ENCODE data around the gene MICAL2.

Gene MICAL2

DNA sequence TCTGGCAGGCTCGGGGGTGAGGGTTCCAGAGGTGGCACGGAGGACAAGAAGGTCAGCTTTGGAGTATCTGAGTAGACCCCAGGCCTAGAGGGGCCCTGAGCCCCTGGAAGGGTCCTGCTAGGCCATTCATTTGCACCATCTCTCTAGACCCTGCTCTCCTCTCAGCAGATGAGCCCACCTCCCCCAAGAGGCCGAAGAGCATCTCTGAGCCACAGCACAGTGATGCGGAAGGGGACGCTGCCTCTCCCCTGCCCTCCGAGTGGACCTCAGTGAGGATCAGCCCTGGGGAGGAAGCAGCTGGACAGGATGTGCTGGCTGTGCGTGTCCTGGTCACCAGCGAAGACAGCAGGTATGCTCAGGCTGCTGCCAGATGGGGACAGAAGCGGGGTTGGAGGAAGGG, 165.4 kb downstream of the MICAL2 start:
- DNase-seq (ENCODE audit: low spot score): no peak
- in situ Hi-C loops (cut with MboI; ENCODE audit: low pct_unique_long_range_greater_than_20kb, low sequenced_read_pairs, unreplicated experiment): no loop called here

DNA sequence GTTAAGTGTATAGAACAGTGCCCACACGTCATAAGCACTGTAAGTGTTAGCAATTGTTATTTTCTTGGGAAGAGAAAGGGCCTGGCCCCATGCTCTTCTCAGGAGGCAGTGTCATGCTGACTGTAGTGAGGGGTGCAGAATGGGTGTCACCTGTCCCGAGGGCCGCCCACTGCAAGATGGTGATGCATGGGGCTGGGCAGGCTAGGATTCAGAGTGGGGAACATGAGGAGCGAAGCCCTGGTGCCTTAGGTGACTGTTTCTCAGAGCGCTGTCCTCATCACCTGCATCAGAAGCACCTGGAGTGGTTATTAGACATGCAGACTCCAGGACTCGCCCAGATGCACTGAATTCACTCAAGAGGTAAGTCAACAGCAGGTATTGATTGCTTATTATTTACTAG, 166.0 kb downstream of the MICAL2 start:
- TF ChIP-seq, protein P1, sequence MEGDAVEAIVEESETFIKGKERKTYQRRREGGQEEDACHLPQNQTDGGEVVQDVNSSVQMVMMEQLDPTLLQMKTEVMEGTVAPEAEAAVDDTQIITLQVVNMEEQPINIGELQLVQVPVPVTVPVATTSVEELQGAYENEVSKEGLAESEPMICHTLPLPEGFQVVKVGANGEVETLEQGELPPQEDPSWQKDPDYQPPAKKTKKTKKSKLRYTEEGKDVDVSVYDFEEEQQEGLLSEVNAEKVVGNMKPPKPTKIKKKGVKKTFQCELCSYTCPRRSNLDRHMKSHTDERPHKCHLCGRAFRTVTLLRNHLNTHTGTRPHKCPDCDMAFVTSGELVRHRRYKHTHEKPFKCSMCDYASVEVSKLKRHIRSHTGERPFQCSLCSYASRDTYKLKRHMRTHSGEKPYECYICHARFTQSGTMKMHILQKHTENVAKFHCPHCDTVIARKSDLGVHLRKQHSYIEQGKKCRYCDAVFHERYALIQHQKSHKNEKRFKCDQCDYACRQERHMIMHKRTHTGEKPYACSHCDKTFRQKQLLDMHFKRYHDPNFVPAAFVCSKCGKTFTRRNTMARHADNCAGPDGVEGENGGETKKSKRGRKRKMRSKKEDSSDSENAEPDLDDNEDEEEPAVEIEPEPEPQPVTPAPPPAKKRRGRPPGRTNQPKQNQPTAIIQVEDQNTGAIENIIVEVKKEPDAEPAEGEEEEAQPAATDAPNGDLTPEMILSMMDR (IDR thresholded peaks at IDR 0.05; ENCODE audit: extremely low read depth, insufficient read depth, missing control alignments): no peak
- in situ Hi-C loops (cut with MboI; ENCODE audit: low pct_unique_long_range_greater_than_20kb, low sequenced_read_pairs, unreplicated experiment): no loop called here
- no peak for DNase-seq (ENCODE audit: low spot score)

More for the DNA sequence above, 165.4 kb downstream of the MICAL2 start:
- TF ChIP-seq, protein P1 (IDR thresholded peaks at IDR 0.05; ENCODE audit: extremely low read depth, insufficient read depth, missing control alignments): no peak

DNA sequence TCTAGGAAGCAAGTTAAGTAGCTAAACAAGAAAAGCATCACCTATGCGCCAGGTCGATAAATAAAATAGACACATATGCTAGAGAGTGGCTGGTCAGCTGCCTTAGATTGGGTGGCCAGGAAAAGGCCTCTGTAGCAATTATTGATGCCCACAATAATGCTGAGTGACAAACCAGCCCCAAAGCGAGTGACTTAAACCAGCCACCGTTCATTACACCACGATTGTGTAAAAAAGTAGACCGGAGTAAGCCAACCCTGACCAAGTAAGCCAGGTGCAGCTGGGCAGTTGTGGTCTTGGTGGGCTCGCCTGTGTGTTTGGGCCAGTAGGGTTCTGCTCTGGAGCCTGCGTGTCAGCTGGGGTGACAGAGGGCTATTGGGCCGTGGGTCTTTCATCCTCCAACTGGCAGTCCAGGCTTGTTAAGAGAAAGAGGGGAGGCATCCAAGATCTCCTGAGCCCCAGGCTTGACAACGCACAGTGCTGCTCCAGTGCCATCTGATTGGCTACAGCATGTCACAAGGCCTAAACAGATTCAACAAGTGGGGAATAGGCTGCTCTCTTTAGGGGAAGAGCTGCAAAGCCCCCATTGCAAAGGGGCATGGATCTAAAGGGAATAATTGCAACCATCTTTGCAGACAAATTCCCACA, 166.6 kb downstream of the MICAL2 start:
- in situ Hi-C loops (cut with MboI; ENCODE audit: low pct_unique_long_range_greater_than_20kb, low sequenced_read_pairs, unreplicated experiment): no loop called here
- no peak for DNase-seq (ENCODE audit: low spot score)
- TF ChIP-seq, protein P1 (IDR thresholded peaks at IDR 0.05; ENCODE audit: extremely low read depth, insufficient read depth, missing control alignments): no peak

DNA sequence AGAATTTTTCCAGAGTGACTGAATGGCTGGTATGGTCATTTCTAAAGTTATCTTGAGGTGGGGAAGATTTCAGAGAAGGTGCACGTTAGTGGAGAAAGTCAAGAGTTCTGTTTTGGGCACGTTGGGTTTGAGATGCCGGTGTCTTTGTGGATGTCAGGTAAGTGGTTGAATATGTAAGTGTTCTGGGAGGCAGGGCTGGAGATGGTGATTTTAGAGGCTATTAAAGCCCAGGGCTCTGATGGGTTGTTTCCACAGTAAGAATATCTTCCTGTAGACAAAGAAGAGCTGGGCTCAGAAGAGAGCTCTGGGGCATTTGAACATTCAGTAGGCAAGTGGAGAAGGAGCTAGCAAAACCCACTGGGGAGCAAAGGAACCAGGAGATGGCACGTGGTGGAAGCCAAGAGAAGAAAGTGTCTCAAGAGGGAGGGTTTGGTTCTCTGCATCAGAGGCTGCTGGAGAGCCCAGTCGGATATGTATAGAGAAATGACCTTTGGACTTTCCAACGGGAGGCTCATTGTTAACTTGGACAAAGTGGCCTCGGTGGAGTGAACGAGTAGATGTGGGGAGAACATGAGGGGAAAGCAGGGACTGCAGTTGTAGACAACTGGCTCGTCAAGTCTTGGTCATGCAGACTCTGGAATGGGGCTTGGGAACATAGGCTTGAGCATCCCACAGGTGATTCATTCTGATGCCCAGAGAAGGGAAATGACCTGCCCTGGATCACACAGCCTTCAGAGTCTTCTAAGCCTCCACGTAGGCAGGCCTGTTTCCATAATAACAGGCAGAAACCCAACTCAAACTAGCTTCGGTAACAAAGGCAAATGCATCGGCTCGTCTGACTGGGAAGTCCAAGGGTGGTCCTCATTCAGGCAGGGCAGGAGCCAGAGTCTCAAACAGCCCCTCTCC, 168.6 kb downstream of the MICAL2 start:
- in situ Hi-C loops (cut with MboI; ENCODE audit: low pct_unique_long_range_greater_than_20kb, low sequenced_read_pairs, unreplicated experiment): no loop called here
- TF ChIP-seq, protein P1 (IDR thresholded peaks at IDR 0.05; ENCODE audit: extremely low read depth, insufficient read depth, missing control alignments): no peak
- DNase-seq (ENCODE audit: low spot score): no peak

DNA sequence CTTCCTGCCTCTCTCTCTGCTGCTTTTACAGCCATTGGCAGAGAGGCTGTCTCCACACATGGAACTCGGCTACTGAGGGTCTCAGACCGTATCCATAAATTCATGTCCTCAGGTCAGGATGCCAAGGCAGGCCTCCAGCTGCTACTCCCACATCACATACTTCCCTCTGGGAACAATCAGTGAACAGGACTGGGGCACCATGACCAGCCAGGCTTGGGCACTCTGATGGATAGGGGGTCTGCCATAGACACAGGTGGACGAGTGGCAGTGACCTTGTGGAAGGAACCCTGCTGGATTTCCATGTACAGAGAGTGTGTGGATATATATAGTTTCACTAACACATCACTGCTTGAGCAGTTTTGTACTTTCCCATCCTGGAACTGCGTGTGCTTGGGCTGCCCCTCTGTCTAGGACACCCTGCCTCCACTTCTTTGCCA, 169.3 kb downstream of the MICAL2 start:
- no peak for DNase-seq (ENCODE audit: low spot score)
- TF ChIP-seq, protein P1 (IDR thresholded peaks at IDR 0.05; ENCODE audit: extremely low read depth, insufficient read depth, missing control alignments): no peak
- in situ Hi-C loops (cut with MboI; ENCODE audit: low pct_unique_long_range_greater_than_20kb, low sequenced_read_pairs, unreplicated experiment): loop anchor here (10.0 kb wide), 1 partner anchor 485 kb away; no protein-coding TSS in a partner anchor

DNA sequence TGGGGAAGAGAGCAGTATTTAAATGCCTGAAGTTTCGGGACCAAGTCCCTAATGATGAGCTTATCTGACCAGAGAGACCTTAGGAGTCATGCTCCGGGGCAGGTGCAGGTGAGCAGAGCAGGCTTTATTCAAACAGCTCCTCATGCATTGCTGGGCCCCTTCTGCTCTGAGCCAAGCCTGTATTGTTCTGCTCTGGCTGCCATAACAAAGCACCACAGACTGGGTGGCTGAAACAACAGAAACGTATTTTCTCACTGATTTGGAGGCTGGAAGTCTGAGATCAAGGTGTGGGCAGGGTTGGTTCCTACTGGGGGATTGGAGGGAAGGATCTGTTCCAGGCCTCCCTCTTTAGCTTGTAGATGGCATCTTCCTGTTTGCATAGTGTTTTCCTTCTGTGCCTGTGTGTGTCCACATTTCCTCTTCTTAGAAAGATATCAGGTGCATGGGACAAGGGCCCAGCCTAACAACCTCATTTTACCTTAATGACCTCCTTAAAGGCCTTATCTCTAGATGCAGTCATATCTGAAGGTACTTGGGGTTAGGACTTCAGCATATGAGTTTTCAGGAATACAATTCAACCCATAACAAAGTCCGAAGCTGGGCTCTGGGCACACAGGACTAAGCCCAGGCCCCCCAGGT, 169.9 kb downstream of the MICAL2 start:
- in situ Hi-C loops (cut with MboI; ENCODE audit: low pct_unique_long_range_greater_than_20kb, low sequenced_read_pairs, unreplicated experiment): loop anchor here (10.0 kb wide), 1 partner anchor 486 kb away; no protein-coding TSS in a partner anchor
- no peak for DNase-seq (ENCODE audit: low spot score)
- TF ChIP-seq, protein P1 (IDR thresholded peaks at IDR 0.05; ENCODE audit: extremely low read depth, insufficient read depth, missing control alignments): no peak

Measured in GM13977 (cell line).